ENCODE results near the gene SH2D4B. TPM values are rescaled to one million over a fixed set of nuclear protein-coding genes. Genes with fewer than 3 reads are reported as not detected.
A peak's percentile ranks its signal among the peaks of the same experiment; 100 is the strongest.

Gene SH2D4B
- total and polyA plus RNA-seq, 10 of the 15 experiments (the other 5 are each of a cell fraction or from before 2014, with no cell fraction given), result 0.04 to 0.21 (median 0.13) TPM; not detected in 5

DNA sequence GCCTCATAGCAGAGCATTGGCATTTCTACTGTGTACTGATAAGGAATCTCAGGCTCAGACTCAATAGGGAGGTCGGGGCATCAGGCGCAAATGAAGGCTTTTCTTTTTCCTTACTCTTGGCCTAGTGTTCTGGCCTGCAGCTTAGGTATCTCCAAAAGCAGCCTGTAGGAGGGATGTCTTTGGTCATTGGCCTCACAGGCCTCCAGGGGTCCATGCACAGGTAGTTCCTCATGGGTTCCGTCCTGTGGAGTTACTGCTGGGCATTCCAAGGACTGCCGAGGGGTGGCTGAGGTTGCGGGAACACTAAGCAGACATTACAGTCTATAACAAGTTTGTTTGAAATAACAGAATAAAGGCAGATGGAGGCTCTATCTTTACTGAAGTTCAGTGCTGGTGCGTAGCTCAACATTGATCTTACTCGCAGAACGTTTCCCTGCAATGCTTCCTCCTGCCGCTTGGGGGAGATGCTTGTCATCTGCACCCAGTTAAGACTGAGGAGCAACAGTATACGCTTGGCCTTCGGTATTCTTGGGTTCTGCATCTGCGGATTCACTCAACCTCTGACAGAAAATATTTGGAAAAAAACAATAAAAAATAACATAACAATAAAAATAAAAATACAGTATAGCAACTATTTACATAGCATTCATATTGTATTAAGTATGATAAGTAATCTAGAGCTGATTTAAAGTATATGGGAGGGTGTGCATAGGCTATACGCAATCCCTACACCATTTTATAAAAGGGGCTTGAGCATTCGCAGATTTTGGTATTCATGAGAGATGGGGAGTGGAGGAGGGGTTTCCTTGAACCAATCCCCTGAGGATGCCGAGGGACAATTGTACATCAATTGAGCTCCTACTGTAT is 58.9 kb downstream of the SH2D4B start (continued):
- TF ChIP-seq, protein P1, sequence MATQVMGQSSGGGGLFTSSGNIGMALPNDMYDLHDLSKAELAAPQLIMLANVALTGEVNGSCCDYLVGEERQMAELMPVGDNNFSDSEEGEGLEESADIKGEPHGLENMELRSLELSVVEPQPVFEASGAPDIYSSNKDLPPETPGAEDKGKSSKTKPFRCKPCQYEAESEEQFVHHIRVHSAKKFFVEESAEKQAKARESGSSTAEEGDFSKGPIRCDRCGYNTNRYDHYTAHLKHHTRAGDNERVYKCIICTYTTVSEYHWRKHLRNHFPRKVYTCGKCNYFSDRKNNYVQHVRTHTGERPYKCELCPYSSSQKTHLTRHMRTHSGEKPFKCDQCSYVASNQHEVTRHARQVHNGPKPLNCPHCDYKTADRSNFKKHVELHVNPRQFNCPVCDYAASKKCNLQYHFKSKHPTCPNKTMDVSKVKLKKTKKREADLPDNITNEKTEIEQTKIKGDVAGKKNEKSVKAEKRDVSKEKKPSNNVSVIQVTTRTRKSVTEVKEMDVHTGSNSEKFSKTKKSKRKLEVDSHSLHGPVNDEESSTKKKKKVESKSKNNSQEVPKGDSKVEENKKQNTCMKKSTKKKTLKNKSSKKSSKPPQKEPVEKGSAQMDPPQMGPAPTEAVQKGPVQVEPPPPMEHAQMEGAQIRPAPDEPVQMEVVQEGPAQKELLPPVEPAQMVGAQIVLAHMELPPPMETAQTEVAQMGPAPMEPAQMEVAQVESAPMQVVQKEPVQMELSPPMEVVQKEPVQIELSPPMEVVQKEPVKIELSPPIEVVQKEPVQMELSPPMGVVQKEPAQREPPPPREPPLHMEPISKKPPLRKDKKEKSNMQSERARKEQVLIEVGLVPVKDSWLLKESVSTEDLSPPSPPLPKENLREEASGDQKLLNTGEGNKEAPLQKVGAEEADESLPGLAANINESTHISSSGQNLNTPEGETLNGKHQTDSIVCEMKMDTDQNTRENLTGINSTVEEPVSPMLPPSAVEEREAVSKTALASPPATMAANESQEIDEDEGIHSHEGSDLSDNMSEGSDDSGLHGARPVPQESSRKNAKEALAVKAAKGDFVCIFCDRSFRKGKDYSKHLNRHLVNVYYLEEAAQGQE (IDR thresholded peaks at IDR 0.05; ENCODE audit: low read depth, low read length), result no peak
- no peak for TF ChIP-seq EZH2 (IDR thresholded peaks at IDR 0.05; ENCODE audit: borderline replicate concordance, control insufficient read depth, low read depth, low read length)
- TF ChIP-seq, protein P2, sequence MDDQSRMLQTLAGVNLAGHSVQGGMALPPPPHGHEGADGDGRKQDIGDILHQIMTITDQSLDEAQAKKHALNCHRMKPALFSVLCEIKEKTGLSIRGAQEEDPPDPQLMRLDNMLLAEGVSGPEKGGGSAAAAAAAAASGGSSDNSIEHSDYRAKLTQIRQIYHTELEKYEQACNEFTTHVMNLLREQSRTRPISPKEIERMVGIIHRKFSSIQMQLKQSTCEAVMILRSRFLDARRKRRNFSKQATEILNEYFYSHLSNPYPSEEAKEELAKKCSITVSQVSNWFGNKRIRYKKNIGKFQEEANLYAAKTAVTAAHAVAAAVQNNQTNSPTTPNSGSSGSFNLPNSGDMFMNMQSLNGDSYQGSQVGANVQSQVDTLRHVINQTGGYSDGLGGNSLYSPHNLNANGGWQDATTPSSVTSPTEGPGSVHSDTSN (IDR thresholded peaks at IDR 0.05; ENCODE audit: insufficient replicate concordance, low read depth, low read length), result no peak
- no peak for TF ChIP-seq BACH1 (IDR thresholded peaks at IDR 0.05; ENCODE audit: borderline replicate concordance)
- TF ChIP-seq LARP7 (IDR thresholded peaks at IDR 0.05), result 0 out of 2 replicates have a peak, but pooled peaks have one; percentile 21
- TF ChIP-seq SMC3 (IDR thresholded peaks at IDR 0.05; ENCODE audit: borderline replicate concordance, low read length), result peak; percentile 16; the same call in 1 of the 2 replicates
